Testis (tissue), 3 donors: ENCODE measurements around the gene HMX3. TPM values are rescaled to one million over a fixed set of nuclear protein-coding genes. Genes with fewer than 3 reads are reported as not detected.
A peak's percentile ranks its signal among the peaks of the same experiment; 100 is the strongest.

Experiments used
- DNase-seq: peaks from one replicate; pipeline ENCODE4 v3.0.0-alpha.2; 2019
- H3K27ac ChIP-seq, 2 donors: fragments of 200-600 bp; sonication (generic); one replicate each; pipeline ENCODE4 v1.5.1; 2019
- H3K27me3 ChIP-seq: fragments of 200-600 bp; sonication (generic); one replicate; pipeline ENCODE4 v1.5.1; 2019
- H3K36me3 ChIP-seq: fragments of 200-600 bp; sonication (generic); one replicate; pipeline ENCODE4 v1.5.1; 2017; ENCODE audit warnings: low read depth; ENCODE audit errors: missing control alignments
- H3K4me1 ChIP-seq: fragments of 200-600 bp; sonication (generic); one replicate; pipeline ENCODE4 v1.5.1; 2019
- H3K4me3 ChIP-seq, 2 donors: fragments of 200-600 bp; sonication (generic); one replicate each; pipeline ENCODE4 v1.5.1; 2017 to 2019
- H3K9me3 ChIP-seq: fragments of 200-600 bp; sonication (generic); one replicate; pipeline ENCODE4 v1.5.1; 2017
- CTCF ChIP-seq, 3 experiments: fragments of 450-650 bp in 2 of 3; fragments of 200-600 bp in 1 of 3; sonication (generic) in 1 of 3; IDR thresholded peaks; one replicate each; pipeline ENCODE4 v1.5.1; 2016 to 2019; ENCODE audit warnings: antibody characterized with exemption in 3 of 3, mild to moderate bottlenecking in 2 of 3, moderate library complexity in 1 of 3
- POLR2A ChIP-seq: fragments of 450-650 bp; IDR thresholded peaks from one replicate; pipeline ENCODE4 v1.6.1; 2017; ENCODE audit warnings: antibody characterized with exemption, mild to moderate bottlenecking, moderate library complexity
- WGBS, 2 donors: methylation state at CpG; one replicate each; pipeline ENCODE4 v1.1.5; 2018; 5-methylcytosine and 5-hydroxymethylcytosine counted together
- intact Hi-C: fragments of 100-400 bp; cut with DNase I; formaldehyde crosslinking; loops from one replicate; pipeline ENCODE4 v1.15.1; 2023; ENCODE audit warnings: low total_unique reads
- polyA plus RNA-seq: library from polyadenylated mRNA; stranded (reverse); fragments of 350-450 nt; fragmentation: Illumina TruSeq; extraction: RNeasy Lipid Tissue Mini Kit (QIAGEN cat#74804); gene quantifications from one replicate; pipeline ENCODE4 v1.2.3, GENCODE V29; 2014; ENCODE audit warnings: low read depth, low replicate concordance; ENCODE audit not compliant: insufficient read depth
- total RNA-seq, 2 donors: library from RNA; depleted of rRNA; stranded (reverse); fragments of >200 nt; gene quantifications; one replicate each; pipeline ENCODE4 v1.2.3, GENCODE V29; 2016

Gene HMX3
- total and polyA plus RNA-seq, 3 donors from 2014 or later, result 0.25 to 0.55 TPM; not detected in 1

GRCh38 chr10:123136221-123136805, 543 bp downstream of the HMX3 start:
- Histone ChIP-seq H3K4me1 (peaks cover 12% of the 10 kb centered on the region), H3K27me3 (peaks cover 16% of the 10 kb centered on the region)

GRCh38 chr10:123136806-123137642, 1.3 kb downstream of the HMX3 start:
- DNase-seq, result no peak

More at GRCh38 chr10:123136221-123136805, 543 bp downstream of the HMX3 start:
- H3K4me3 ChIP-seq, result peak overlapping the region; percentile 12 to 43
- whole genome bisulfite sequencing, 2 donors, result 3% methylated on average over 30 to 54 of the region's 59 CpGs
- DNase-seq, result no peak
- TF ChIP-seq CTCF (IDR thresholded peaks at IDR 0.05), result no peak
- TF ChIP-seq POLR2A, result no peak
- no peaks in the 10 kb centered on the region for H3K9me3 ChIP-seq
- H3K36me3 ChIP-seq, result no peaks in the 10 kb centered on the region
- no peak overlapping the region for H3K27ac ChIP-seq
- intact Hi-C loops, result loop anchor here (5.0 kb wide), 1 partner anchor 421 kb away; no protein-coding TSS in a partner anchor

GRCh38 chr10:123139165-123139520, 3.4 kb downstream of the HMX3 start:
- Histone ChIP-seq H3K27me3 (peaks cover 17% of the 10 kb centered on the region), H3K4me1 (peaks cover 10% of the 10 kb centered on the region)

More at GRCh38 chr10:123136806-123137642, 1.3 kb downstream of the HMX3 start:
- Histone ChIP-seq H3K27ac (no peak overlapping the region), H3K36me3 (no peaks in the 10 kb centered on the region), H3K27me3 (peaks cover 21% of the 10 kb centered on the region), H3K4me3 (peak overlapping the region; percentile 12 to 43), H3K9me3 (no peaks in the 10 kb centered on the region), H3K4me1 (peaks cover 12% of the 10 kb centered on the region)
- WGBS, 2 donors, result 1 to 4% methylated on average over 26 to 82 of the region's 83 CpGs
- intact Hi-C loops, result loop anchor here (5.0 kb wide), 1 partner anchor 420 kb away; no protein-coding TSS in a partner anchor
- TF ChIP-seq CTCF (IDR thresholded peaks at IDR 0.05), result no peak
- no peak for TF ChIP-seq POLR2A

GRCh38 chr10:123139521-123140163, 3.9 kb downstream of the HMX3 start:
- WGBS, 2 donors, result 3 to 7% methylated on average over 15 to 32 of the region's 32 CpGs
- peaks cover 10% of the 10 kb centered on the region for H3K4me1 ChIP-seq
- H3K36me3 ChIP-seq, result no peaks in the 10 kb centered on the region
- intact Hi-C loops, result loop anchor here (5.0 kb wide), 1 partner anchor 418 kb away; no protein-coding TSS in a partner anchor
- no peak overlapping the region for H3K27ac ChIP-seq
- no peak overlapping the region for H3K4me3 ChIP-seq
- DNase-seq, result peak; percentile 76
- no peak for TF ChIP-seq POLR2A
- no peak for TF ChIP-seq CTCF (IDR thresholded peaks at IDR 0.05)
- peaks cover 21% of the 10 kb centered on the region for H3K27me3 ChIP-seq
- H3K9me3 ChIP-seq, result no peaks in the 10 kb centered on the region

More at GRCh38 chr10:123139165-123139520, 3.4 kb downstream of the HMX3 start:
- Histone ChIP-seq H3K36me3 (no peaks in the 10 kb centered on the region), H3K4me3 (no peak overlapping the region), H3K9me3 (no peaks in the 10 kb centered on the region), H3K27ac (no peak overlapping the region)
- intact Hi-C loops, result loop anchor here (5.0 kb wide), 1 partner anchor 418 kb away; no protein-coding TSS in a partner anchor
- DNase-seq, result no peak
- no peak for TF ChIP-seq CTCF (IDR thresholded peaks at IDR 0.05)
- TF ChIP-seq POLR2A, result no peak
- 7 to 11% methylated on average over 7 of the region's 7 CpGs for WGBS, 2 donors
